Breast epithelium (tissue), 4 donors: ENCODE results near the gene OR6K2. TPM values are rescaled to one million over a fixed set of nuclear protein-coding genes. Genes with fewer than 3 reads are reported as not detected.

Experiments used
- DNase-seq, 2 donors: peaks; one replicate each; pipeline ENCODE4 v3.0.0-alpha.2; 2019; ENCODE audit warnings: low spot score in 2 of 2
- H3K27ac ChIP-seq, 2 donors: fragments of 200-600 bp; sonication (generic) in 1 of 2; one replicate each; pipeline ENCODE4 v1.5.1; 2016 to 2019; ENCODE audit warnings: mild to moderate bottlenecking in 1 of 2
- H3K27me3 ChIP-seq, 2 donors: fragments of 200-600 bp; sonication (generic) in 1 of 2; one replicate each; pipeline versions ENCODE4 v1.5.1 to v1.6.0; 2017 to 2019; ENCODE audit warnings: control low read depth in 1 of 2, mild to moderate bottlenecking in 1 of 2
- H3K36me3 ChIP-seq: fragments of 200-600 bp; one replicate; pipeline ENCODE4 v1.5.1; 2019
- H3K4me1 ChIP-seq, 2 donors: fragments of 200-600 bp; sonication (generic); one replicate each; pipeline ENCODE4 v1.5.1; 2016 to 2019; ENCODE audit warnings: control low read depth in 1 of 2
- H3K4me3 ChIP-seq, 3 donors: fragments of 200-600 bp; sonication (generic); 1 replicate in 2 of 3; 2 replicates in 1 of 3; pipeline ENCODE4 v1.5.1; 2016 to 2019; ENCODE audit warnings: mild to moderate bottlenecking in 3 of 3, moderate library complexity in 2 of 3
- H3K9me3 ChIP-seq, 2 donors: fragments of 200-600 bp; sonication (generic) in 1 of 2; one replicate each; pipeline ENCODE4 v1.5.1; 2016 to 2019; ENCODE audit warnings: control low read depth in 1 of 2
- POLR2A ChIP-seq: fragments of 450-650 bp; IDR thresholded peaks from one replicate; pipeline ENCODE4 v1.6.1; 2016; ENCODE audit warnings: antibody characterized with exemption, mild to moderate bottlenecking, moderate library complexity
- POLR2AphosphoS5 ChIP-seq, 3 donors: sonication (generic); formaldehyde crosslinking; IDR thresholded peaks; one replicate each; pipeline ENCODE4 v1.6.1; 2017; ENCODE audit warnings: antibody characterized with exemption in 3 of 3
- intact Hi-C: fragments of 100-400 bp; cut with DNase I; formaldehyde crosslinking; loops from one replicate; pipeline ENCODE4 v1.15.1; 2023; ENCODE audit warnings: low total_unique reads
- total RNA-seq, 3 donors: library from RNA; depleted of rRNA; stranded (reverse); fragments of >200 nt; gene quantifications; one replicate each; pipeline ENCODE4 v1.1.0, GENCODE V29; 2016
- TF ChIP-seq, protein P1 (sequence below), 3 donors: fragments of 450-650 bp; IDR thresholded peaks; one replicate each; pipeline ENCODE4 v1.5.1; 2016 to 2017; ENCODE audit warnings: antibody characterized with exemption in 3 of 3, mild to moderate bottlenecking in 3 of 3, moderate library complexity in 3 of 3

OR6K2 gene
- total RNA-seq, 3 donors from 2014 or later = not detected

DNA sequence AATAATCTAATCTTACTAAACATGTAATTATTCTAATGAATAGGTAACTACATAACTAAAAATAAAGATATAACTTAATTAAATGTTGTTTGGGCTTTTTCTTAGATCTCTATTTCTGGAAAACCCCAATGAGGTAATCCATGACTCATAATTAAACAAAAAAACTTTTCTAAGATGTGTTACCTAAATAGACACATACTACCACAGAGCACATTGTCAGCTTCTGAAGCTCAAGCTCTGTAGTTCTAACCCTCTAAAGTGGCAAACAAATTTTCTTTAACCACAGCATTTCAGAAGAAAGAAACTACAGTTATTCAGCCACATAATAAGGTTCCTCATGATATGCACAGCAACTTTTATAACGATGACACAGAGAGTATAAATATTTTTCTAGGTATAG, 15.9 kb upstream of the OR6K2 start:
- Histone ChIP-seq H3K9me3 (no peaks in the 10 kb centered on the region), H3K27me3 (no peaks in the 10 kb centered on the region), H3K27ac (no peak overlapping the region), H3K4me3 (no peak overlapping the region), H3K36me3 (no peaks in the 10 kb centered on the region), H3K4me1 (no peaks in the 10 kb centered on the region)
- intact Hi-C loops = no loop called here
- DNase-seq = no peak
- TF ChIP-seq, protein P1, sequence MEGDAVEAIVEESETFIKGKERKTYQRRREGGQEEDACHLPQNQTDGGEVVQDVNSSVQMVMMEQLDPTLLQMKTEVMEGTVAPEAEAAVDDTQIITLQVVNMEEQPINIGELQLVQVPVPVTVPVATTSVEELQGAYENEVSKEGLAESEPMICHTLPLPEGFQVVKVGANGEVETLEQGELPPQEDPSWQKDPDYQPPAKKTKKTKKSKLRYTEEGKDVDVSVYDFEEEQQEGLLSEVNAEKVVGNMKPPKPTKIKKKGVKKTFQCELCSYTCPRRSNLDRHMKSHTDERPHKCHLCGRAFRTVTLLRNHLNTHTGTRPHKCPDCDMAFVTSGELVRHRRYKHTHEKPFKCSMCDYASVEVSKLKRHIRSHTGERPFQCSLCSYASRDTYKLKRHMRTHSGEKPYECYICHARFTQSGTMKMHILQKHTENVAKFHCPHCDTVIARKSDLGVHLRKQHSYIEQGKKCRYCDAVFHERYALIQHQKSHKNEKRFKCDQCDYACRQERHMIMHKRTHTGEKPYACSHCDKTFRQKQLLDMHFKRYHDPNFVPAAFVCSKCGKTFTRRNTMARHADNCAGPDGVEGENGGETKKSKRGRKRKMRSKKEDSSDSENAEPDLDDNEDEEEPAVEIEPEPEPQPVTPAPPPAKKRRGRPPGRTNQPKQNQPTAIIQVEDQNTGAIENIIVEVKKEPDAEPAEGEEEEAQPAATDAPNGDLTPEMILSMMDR (IDR thresholded peaks at IDR 0.05) = no peak
- TF ChIP-seq POLR2AphosphoS5 (IDR thresholded peaks at IDR 0.05) = no peak

DNA sequence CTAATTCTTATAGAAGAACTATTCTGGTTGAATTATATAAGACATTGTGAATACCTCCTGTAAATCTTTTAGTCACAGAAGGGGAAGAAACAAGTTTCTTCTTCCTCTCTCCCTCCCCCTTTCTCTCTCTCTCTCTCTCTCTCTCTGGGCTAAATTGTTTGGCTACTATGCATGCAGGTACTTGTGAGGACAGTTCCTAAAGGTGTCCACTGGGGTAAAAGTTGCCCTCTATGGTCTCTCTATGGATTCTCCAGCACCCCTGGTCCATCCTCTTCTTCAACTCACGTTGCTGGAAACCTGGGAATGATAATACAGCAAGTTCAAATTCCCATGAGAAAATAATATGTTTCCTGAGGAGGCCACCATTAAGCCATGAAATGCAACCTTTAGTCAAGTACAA, 14.3 kb upstream of the OR6K2 start:
- no peaks in the 10 kb centered on the region for H3K4me1 ChIP-seq
- no peak for DNase-seq
- no peaks in the 10 kb centered on the region for H3K9me3 ChIP-seq
- no peaks in the 10 kb centered on the region for H3K27me3 ChIP-seq
- H3K27ac ChIP-seq = no peak overlapping the region
- no peaks in the 10 kb centered on the region for H3K36me3 ChIP-seq
- H3K4me3 ChIP-seq = no peak overlapping the region
- intact Hi-C loops = no loop called here
- TF ChIP-seq POLR2A (no peak), POLR2AphosphoS5 (IDR thresholded peaks at IDR 0.05) (no peak)
- TF ChIP-seq, protein P1 (IDR thresholded peaks at IDR 0.05) = no peak

DNA sequence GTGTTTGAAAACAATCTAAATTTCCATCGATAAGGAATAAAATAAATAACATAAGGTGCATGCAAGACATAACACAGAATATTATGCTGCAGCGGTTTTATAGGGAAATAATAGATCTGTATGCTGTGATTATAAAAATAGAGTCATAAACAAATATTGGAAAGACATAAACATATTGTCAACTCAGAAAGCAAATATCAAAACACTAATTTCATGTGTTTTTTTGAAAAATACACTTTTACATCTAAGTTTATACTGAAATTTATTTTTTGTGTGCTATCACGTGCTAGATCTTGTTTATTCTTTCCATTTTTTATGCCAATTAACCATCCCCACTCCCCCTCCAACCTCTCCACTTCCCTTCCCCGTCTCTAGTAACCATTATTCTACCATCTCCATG, 10.6 kb upstream of the OR6K2 start:
- no peak for DNase-seq
- no peak overlapping the region for H3K27ac ChIP-seq
- H3K4me1 ChIP-seq = no peaks in the 10 kb centered on the region
- no peaks in the 10 kb centered on the region for H3K27me3 ChIP-seq
- H3K9me3 ChIP-seq = no peaks in the 10 kb centered on the region
- H3K36me3 ChIP-seq = no peaks in the 10 kb centered on the region
- TF ChIP-seq, protein P1 (IDR thresholded peaks at IDR 0.05) = no peak
- no peak for TF ChIP-seq POLR2AphosphoS5 (IDR thresholded peaks at IDR 0.05)
- no peak for TF ChIP-seq POLR2A
- intact Hi-C loops = no loop called here
- H3K4me3 ChIP-seq = no peak overlapping the region

DNA sequence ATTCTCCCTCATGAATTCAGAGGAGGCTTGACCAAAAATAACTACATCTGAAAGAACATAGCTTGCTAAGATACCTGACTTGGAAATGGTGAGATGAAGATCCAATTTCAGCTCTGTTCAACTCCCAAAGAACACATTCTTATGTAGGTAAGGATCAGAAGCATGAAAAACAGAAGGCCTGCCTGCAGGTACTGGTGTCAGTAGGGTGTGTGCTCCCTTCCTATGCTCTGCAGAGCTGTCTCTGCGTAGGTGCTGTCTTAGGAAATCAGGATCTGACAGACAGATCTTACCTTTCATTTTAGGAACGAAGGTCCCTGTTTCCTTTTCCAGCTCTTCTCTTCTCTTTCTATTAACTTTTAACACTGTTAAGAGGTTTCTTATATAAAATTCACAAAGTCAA, 5.6 kb upstream of the OR6K2 start:
- intact Hi-C loops = no loop called here
- no peaks in the 10 kb centered on the region for H3K9me3 ChIP-seq
- H3K27ac ChIP-seq = no peak overlapping the region
- no peaks in the 10 kb centered on the region for H3K36me3 ChIP-seq
- no peak for DNase-seq
- H3K27me3 ChIP-seq = no peaks in the 10 kb centered on the region
- no peak for TF ChIP-seq POLR2A
- H3K4me1 ChIP-seq = no peaks in the 10 kb centered on the region
- H3K4me3 ChIP-seq = no peak overlapping the region

DNA sequence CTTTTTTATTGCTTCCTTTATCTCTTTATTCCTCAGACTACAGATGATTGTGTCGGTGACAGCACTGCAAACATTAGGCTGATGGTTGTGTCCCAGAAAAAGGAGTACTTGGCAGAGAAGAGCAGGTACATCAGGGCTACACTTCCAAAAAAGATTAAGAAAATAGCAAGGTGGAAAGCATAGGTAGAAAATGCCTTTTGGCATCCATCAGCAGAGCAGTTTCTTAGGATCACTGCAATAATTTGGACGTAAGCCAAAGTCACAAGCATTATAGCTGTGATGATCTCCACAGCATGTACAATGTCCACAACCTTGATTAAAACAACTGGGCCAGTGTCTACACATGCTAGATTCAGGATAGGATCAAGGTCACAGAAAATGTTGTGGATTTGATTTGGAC, 5.9 kb downstream of the OR6K2 start:
- Histone ChIP-seq H3K27ac (no peak overlapping the region), H3K36me3 (no peaks in the 10 kb centered on the region), H3K9me3 (no peaks in the 10 kb centered on the region), H3K27me3 (no peaks in the 10 kb centered on the region), H3K4me3 (no peak overlapping the region), H3K4me1 (no peaks in the 10 kb centered on the region)
- no peak for DNase-seq
- TF ChIP-seq, protein P1 (IDR thresholded peaks at IDR 0.05) = no peak
- no peak for TF ChIP-seq POLR2A
- intact Hi-C loops = no loop called here

DNA sequence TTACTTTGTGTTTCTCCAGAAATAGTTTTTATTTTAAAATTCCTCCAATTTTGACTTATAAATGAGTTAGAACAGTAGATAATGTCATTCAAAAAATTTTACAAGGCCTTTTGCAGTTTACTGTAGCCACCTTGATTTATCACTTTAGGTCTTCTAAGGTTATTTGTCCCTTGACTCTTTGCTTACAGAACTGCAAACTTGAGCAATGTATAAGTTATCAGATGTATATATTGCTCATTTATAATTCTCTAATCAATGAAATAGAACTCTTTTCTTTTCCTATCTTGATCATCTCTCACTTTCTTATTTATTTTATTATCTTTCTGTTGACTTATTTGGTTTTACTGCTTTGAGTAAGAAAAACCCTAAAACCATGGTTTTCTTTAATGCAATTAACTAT, 8.1 kb downstream of the OR6K2 start:
- Histone ChIP-seq H3K4me3 (no peak overlapping the region), H3K36me3 (no peaks in the 10 kb centered on the region), H3K27ac (no peak overlapping the region), H3K9me3 (no peaks in the 10 kb centered on the region), H3K4me1 (no peaks in the 10 kb centered on the region), H3K27me3 (no peaks in the 10 kb centered on the region)
- TF ChIP-seq POLR2AphosphoS5 (IDR thresholded peaks at IDR 0.05) (no peak), POLR2A (no peak)
- TF ChIP-seq, protein P1 (IDR thresholded peaks at IDR 0.05) = no peak
- no peak for DNase-seq
- intact Hi-C loops = no loop called here
